H1 (cell line): ENCODE data around the gene SBNO2. TPM values are rescaled to one million over a fixed set of nuclear protein-coding genes. Genes with fewer than 3 reads are reported as not detected.

Experiments used
- CTCF ChIA-PET: fragments of 300-600 bp; sonication (Branson Sonifier 250); formaldehyde crosslinking; loops from one replicate; lab custom pipeline; 2021; ENCODE audit not compliant: partially characterized antibody; lab: Charles Lee
- POLR2A ChIA-PET: fragments of 300-600 bp; sonication (Branson Sonifier 250); formaldehyde crosslinking; loops from one replicate; lab custom pipeline; 2021; ENCODE audit warnings: inconsistent platforms; ENCODE audit not compliant: partially characterized antibody; lab: Charles Lee
- DNase-seq, 2 experiments: peaks; one replicate each; pipeline versions ENCODE4 v3.0.0 to v3.0.0-alpha.2; 2010 to 2022; ENCODE audit warnings: low spot score in 2 of 2, low read depth in 1 of 2, mixed read lengths in 1 of 2
- FAIRE-seq: peaks from 2 replicates; lab custom pipeline; 2011; peaks lifted over from hg19 to GRCh38; lab: Jason Lieb, UNC
- H2AFZ ChIP-seq: 2 replicates; pipeline ENCODE4 v1.8.1; 2012; ENCODE audit warnings: low read length, inconsistent platforms
- H2AK5ac ChIP-seq: 2 replicates; pipeline ENCODE4 v1.6.1; 2013; ENCODE audit warnings: low read depth, low read length
- H2BK120ac ChIP-seq: replicated peaks from 2 replicates; pipeline ENCODE3; 2013; ENCODE audit warnings: low read depth, low read length, inconsistent platforms
- H2BK12ac ChIP-seq: 2 replicates; pipeline ENCODE4 v1.6.1; 2013; ENCODE audit warnings: low read depth, low read length
- H2BK15ac ChIP-seq: 2 replicates; pipeline ENCODE4 v1.6.1; 2013; ENCODE audit warnings: low read length
- H2BK20ac ChIP-seq: 2 replicates; pipeline ENCODE4 v1.6.1; 2013; ENCODE audit warnings: low read length
- H2BK5ac ChIP-seq: 2 replicates; pipeline ENCODE4 v1.6.1; 2013; ENCODE audit warnings: low read depth, low read length
- H3K14ac ChIP-seq: 2 replicates; pipeline ENCODE4 v1.6.1; 2013; ENCODE audit warnings: inconsistent platforms; ENCODE audit not compliant: insufficient read length
- H3K18ac ChIP-seq: 2 replicates; pipeline ENCODE4 v1.6.1; 2013; ENCODE audit warnings: low read length; ENCODE audit errors: extremely low read depth
- H3K23ac ChIP-seq: 2 replicates; pipeline ENCODE4 v1.6.1; 2013; ENCODE audit warnings: inconsistent platforms; ENCODE audit not compliant: insufficient read length
- H3K23me2 ChIP-seq: 2 replicates; pipeline ENCODE4 v1.6.1; 2013; ENCODE audit warnings: low read depth, low read length
- H3K27ac ChIP-seq: 2 replicates; pipeline ENCODE4 v1.6.1; 2011; ENCODE audit warnings: low read depth, low read length, inconsistent platforms
- H3K27me3 ChIP-seq, 4 experiments: replicated peaks in 1 of 4; 1 replicate in 1 of 4; 2 replicates in 3 of 4; pipeline versions ENCODE4 v1.6.1 to v1.8.1; 2011 to 2013; ENCODE audit warnings: low read length in 3 of 4, mild to moderate bottlenecking in 3 of 4, inconsistent platforms in 2 of 4, mixed read lengths in 2 of 4, moderate library complexity in 1 of 4; ENCODE audit not compliant: control insufficient read depth in 3 of 4, insufficient read depth in 3 of 4; ENCODE audit errors: extremely low read depth in 1 of 4
- H3K36me3 ChIP-seq, 4 experiments: 2 replicates each; pipeline versions ENCODE4 v1.6.1 to v1.8.1; 2011 to 2013; ENCODE audit warnings: mild to moderate bottlenecking in 4 of 4, low read length in 3 of 4, moderate library complexity in 2 of 4, control low read depth in 1 of 4, inconsistent platforms in 1 of 4; ENCODE audit not compliant: insufficient read depth in 4 of 4, control insufficient read depth in 2 of 4
- H3K4ac ChIP-seq: replicated peaks from 2 replicates; pipeline ENCODE3; 2013; ENCODE audit warnings: low read length, low read depth, mixed read lengths, inconsistent platforms; ENCODE audit not compliant: insufficient read length
- H3K4me1 ChIP-seq, 4 experiments: replicated peaks in 1 of 4; 1 replicate in 1 of 4; 2 replicates in 3 of 4; pipeline versions ENCODE4 v1.6.1 to v1.8.1; 2011 to 2013; ENCODE audit warnings: low read length in 3 of 4, inconsistent platforms in 2 of 4, mixed read lengths in 1 of 4; ENCODE audit not compliant: insufficient read depth in 4 of 4, control insufficient read depth in 3 of 4
- H3K4me2 ChIP-seq, 2 experiments: 2 replicates each; pipeline versions ENCODE4 v1.6.1 to v1.8.1; 2011 to 2013; ENCODE audit warnings: low read depth in 2 of 2, low read length in 2 of 2, control low read depth in 1 of 2, inconsistent platforms in 1 of 2, mild to moderate bottlenecking in 1 of 2; ENCODE audit not compliant: insufficient read depth in 1 of 2
- H3K4me3 ChIP-seq, 4 experiments: fragments of 200-600, 300-600 bp in 1 of 4; sonication (generic), shearing (Covaris generic), sonication (Bioruptor Twin) in 1 of 4; 2 replicates each; pipeline versions ENCODE4 v1.5.1 to v1.8.1; 2011 to 2016; ENCODE audit warnings: low read length in 4 of 4, low read depth in 3 of 4, control low read depth in 2 of 4, inconsistent platforms in 2 of 4, mild to moderate bottlenecking in 2 of 4, mixed read lengths in 1 of 4, moderate library complexity in 1 of 4; ENCODE audit not compliant: insufficient read depth in 2 of 4; ENCODE audit errors: extremely low read depth in 1 of 4
- H3K56ac ChIP-seq: replicated peaks from 2 replicates; pipeline ENCODE3; 2013; ENCODE audit warnings: low read depth, mild to moderate bottlenecking, mixed read lengths, low read length, inconsistent platforms; ENCODE audit not compliant: insufficient read length
- H3K79me1 ChIP-seq: 2 replicates; pipeline ENCODE4 v1.6.1; 2013; ENCODE audit warnings: low read depth, low read length, control low read depth
- H3K79me2 ChIP-seq, 2 experiments: 2 replicates each; pipeline versions ENCODE4 v1.6.1 to v1.8.1; 2012 to 2013; ENCODE audit warnings: low read length in 2 of 2, mild to moderate bottlenecking in 2 of 2, inconsistent platforms in 1 of 2; ENCODE audit not compliant: insufficient read depth in 2 of 2, control insufficient read depth in 1 of 2
- H3K9ac ChIP-seq, 4 experiments: replicated peaks in 1 of 4; 1 replicate in 1 of 4; 2 replicates in 3 of 4; pipeline versions ENCODE4 v1.6.1 to v1.8.1; 2011 to 2013; ENCODE audit warnings: low read depth in 3 of 4, low read length in 3 of 4, control low read depth in 2 of 4, mild to moderate bottlenecking in 2 of 4, moderate library complexity in 2 of 4, inconsistent platforms in 1 of 4; ENCODE audit errors: extremely low read depth in 1 of 4
- H3K9me3 ChIP-seq, 2 experiments: 2 replicates each; pipeline versions ENCODE4 v1.6.1 to v1.8.1; 2012 to 2013; ENCODE audit warnings: mild to moderate bottlenecking in 2 of 2, moderate library complexity in 2 of 2, control low read depth in 1 of 2, inconsistent platforms in 1 of 2, low read depth in 1 of 2, low read length in 1 of 2, mixed read lengths in 1 of 2; ENCODE audit not compliant: insufficient read depth in 2 of 2
- H4K20me1 ChIP-seq, 2 experiments: replicated peaks in 1 of 2; 2 replicates each; pipeline versions ENCODE3 to v1.8.1; 2011 to 2013; ENCODE audit warnings: inconsistent platforms in 2 of 2, low read length in 2 of 2, mild to moderate bottlenecking in 1 of 2; ENCODE audit not compliant: insufficient read depth in 2 of 2, control insufficient read depth in 1 of 2
- H4K5ac ChIP-seq: 2 replicates; pipeline ENCODE4 v1.6.1; 2013; ENCODE audit warnings: low read length, low read depth, mixed read lengths, inconsistent platforms; ENCODE audit not compliant: insufficient read length
- H4K8ac ChIP-seq: 2 replicates; pipeline ENCODE4 v1.8.0; 2013; ENCODE audit warnings: mild to moderate bottlenecking, moderate library complexity, low read length, inconsistent platforms; ENCODE audit not compliant: insufficient read depth; ENCODE audit errors: extremely low read depth
- H4K91ac ChIP-seq: replicated peaks from 2 replicates; pipeline ENCODE3; 2013; ENCODE audit warnings: low read length, mixed read lengths, inconsistent platforms; ENCODE audit not compliant: insufficient read length
- BCL11A ChIP-seq, 2 experiments: IDR thresholded peaks; one replicate each; pipeline ENCODE4 v1.6.1; 2011; ENCODE audit warnings: low read depth in 2 of 2, low read length in 2 of 2, mild to moderate bottlenecking in 2 of 2
- CHD1 ChIP-seq: IDR thresholded peaks from 2 replicates; pipeline ENCODE4 v1.6.1; 2012; ENCODE audit warnings: low read depth, low read length, improper control_type of control experiment
- FOSL1 ChIP-seq: IDR thresholded peaks from 2 replicates; pipeline ENCODE4 v1.6.1; 2011; ENCODE audit warnings: mild to moderate bottlenecking, low read depth, low read length, moderate library complexity; ENCODE audit not compliant: insufficient read depth
- GABPA ChIP-seq: IDR thresholded peaks from 2 replicates; pipeline ENCODE4 v1.6.1; 2011; ENCODE audit warnings: mild to moderate bottlenecking, low read length, moderate library complexity, borderline replicate concordance; ENCODE audit not compliant: insufficient read depth
- HDAC2 ChIP-seq, 2 experiments: fragments of 300-600 bp in 1 of 2; sonication (generic) in 1 of 2; IDR thresholded peaks; 2 replicates each; pipeline ENCODE4 v1.6.1; 2011 to 2012; ENCODE audit warnings: low read depth in 2 of 2, low read length in 2 of 2, mild to moderate bottlenecking in 2 of 2, moderate library complexity in 2 of 2, borderline replicate concordance in 1 of 2, inconsistent platforms in 1 of 2
- JUN ChIP-seq: IDR thresholded peaks from 2 replicates; pipeline ENCODE4 v1.6.1; 2011; ENCODE audit warnings: low read depth, mild to moderate bottlenecking, improper control_type of control experiment, low read length
- KDM4A ChIP-seq: IDR thresholded peaks from one replicate; pipeline ENCODE4 v1.7.1; 2012; ENCODE audit warnings: low read depth, mild to moderate bottlenecking, moderate library complexity, low read length, inconsistent platforms; ENCODE audit not compliant: severe bottlenecking
- SP2 ChIP-seq: IDR thresholded peaks from 2 replicates; pipeline ENCODE4 v1.6.1; 2012; ENCODE audit warnings: mild to moderate bottlenecking, low read length, inconsistent platforms
- TAF7 ChIP-seq: optimal IDR thresholded peaks from 2 replicates; pipeline ENCODE3; 2011; ENCODE audit warnings: low read depth, mild to moderate bottlenecking, inconsistent platforms, low read length, moderate library complexity, borderline replicate concordance
- YY1 ChIP-seq: IDR thresholded peaks from 2 replicates; pipeline ENCODE4 v1.6.1; 2011; ENCODE audit warnings: low read depth, mild to moderate bottlenecking, low read length
- ZNF274 ChIP-seq: IDR thresholded peaks from 2 replicates; pipeline ENCODE4 v1.7.0; 2012; ENCODE audit warnings: low read length, borderline replicate concordance; ENCODE audit errors: extremely low read depth
- WGBS, 2 experiments: shearing (Covaris generic) in 1 of 2; methylation state at CpG; one replicate each; pipeline versions ENCODE4 v1.1.6 to v1.1.7; 2013 to 2015; ENCODE audit warnings: low lambda C conversion rate in 2 of 2, mixed read lengths in 2 of 2, inconsistent platforms in 1 of 2, low coverage in 1 of 2, missing lambda C conversion rate in 1 of 2; ENCODE audit not compliant: insufficient replicate concordance in 2 of 2, insufficient coverage in 1 of 2, insufficient read length in 1 of 2; ENCODE audit errors: extremely low coverage in 1 of 2, missing lambda C conversion rate in 1 of 2; 5-methylcytosine and 5-hydroxymethylcytosine counted together
- polyA plus RNA-seq, 7 experiments: library from polyadenylated mRNA; depleted of rRNA in 3 of 7; stranded (reverse) in 5 of 7; unstranded in 2 of 7; fragments of >200 nt in 5 of 7; fragments of 200-250 nt in 2 of 7; gene quantifications; 1 replicate in 5 of 7; 2 replicates in 1 of 7; 4 replicates in 1 of 7; pipeline versions ENCODE4 v1.2.1 to v1.2.3, GENCODE V29; 2011 to 2013; ENCODE audit warnings: missing spikeins in 2 of 7, mixed read lengths in 2 of 7
- total RNA-seq: library from RNA; stranded (reverse); fragmentation: NEBNext Ultra II Directional; extraction: Animal tissue kit (Norgen Biotek cat#: 25700); gene quantifications from 2 replicates; pipeline ENCODE4 v1.2.1, GENCODE V29; 2021
- TF ChIP-seq, protein P1 (sequence below): IDR thresholded peaks from 2 replicates; pipeline ENCODE4 v1.6.1; 2011; ENCODE audit warnings: low read length, improper control_type of control experiment

SBNO2 gene
- total and polyA plus RNA-seq, 2 of the 8 experiments (the other 6 are each of a cell fraction or from before 2014, with no cell fraction given), result 12.2 to 31.4 TPM

DNA sequence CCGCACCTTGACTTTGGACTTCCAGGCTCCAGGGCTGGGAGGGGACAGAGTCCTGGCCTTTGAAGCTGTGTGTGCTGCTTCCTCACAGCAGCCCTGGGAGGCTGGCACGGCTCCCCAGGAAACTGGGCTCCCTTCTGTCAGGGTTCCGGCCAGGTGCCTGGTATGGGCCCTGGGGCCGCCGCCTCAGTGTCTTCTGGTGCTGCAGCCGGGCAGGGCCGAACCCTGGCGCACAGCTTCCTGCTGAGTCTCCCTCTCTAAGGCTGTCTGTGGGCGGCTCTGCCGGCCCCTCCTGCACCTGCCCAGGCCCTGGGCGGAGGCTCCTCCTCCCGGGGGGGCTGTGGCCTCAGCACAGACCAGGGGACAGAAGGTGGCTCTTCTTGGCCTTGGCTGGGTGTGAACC is 37.9 kb downstream of the SBNO2 start:
- Histone ChIP-seq H4K5ac (no peak overlapping the region), H2BK15ac (no peak overlapping the region), H3K18ac (no peak overlapping the region), H4K91ac (no peak overlapping the region), H3K4me3 (no peak overlapping the region), H2AFZ (no peak overlapping the region), H3K14ac (no peak overlapping the region), H3K23me2 (peaks cover 4% of the 10 kb centered on the region; the same call in 1 of the 2 replicates), H2BK5ac (no peak overlapping the region), H3K36me3 (no peaks in the 10 kb centered on the region), H2BK12ac (no peak overlapping the region), H3K4me1 (peaks cover 0 to 16% (median 7%) of the 10 kb centered on the region in 4 experiments; a peak in 6 of 7 replicates), H2BK20ac (no peak overlapping the region), H3K27ac (no peak overlapping the region), H3K56ac (no peak overlapping the region), H3K27me3 (no peaks in the 10 kb centered on the region), H4K8ac (no peak overlapping the region; the same call in 1 of the 2 replicates), H3K4ac (no peak overlapping the region), H2AK5ac (no peak overlapping the region), H3K9me3 (no peaks in the 10 kb centered on the region), H3K23ac (no peak overlapping the region), H3K4me2 (no peak overlapping the region), H4K20me1 (peaks cover 2 to 10% of the 10 kb centered on the region in 2 experiments), H3K79me2 (no peaks in the 10 kb centered on the region; a peak in 1 of 4 replicates), H3K79me1 (peaks cover 6% of the 10 kb centered on the region), H2BK120ac (no peak overlapping the region), H3K9ac (no peak overlapping the region)
- no peak for DNase-seq
- 94% methylated on average over 12 of the region's 12 CpGs; no CpG with 5 or more reads in 1 of the 2 experiments for WGBS, 2 experiments
- FAIRE-seq, result no peak
- POLR2A ChIA-PET, result interaction anchor here (0.6 to 1.5 kb wide), 4 partner anchors 10 to 108 kb away, joined by 3 to 7 read pairs (median 4); no protein-coding TSS in a partner anchor
- CTCF ChIA-PET, result interaction anchor here (0.9 to 1.3 kb wide), 2 partner anchors 42 to 54 kb away, joined by 3 to 5 read pairs; no protein-coding TSS in a partner anchor
- TF ChIP-seq KDM4A (no peak), BCL11A (IDR thresholded peaks at IDR 0.05; ENCODE audit: low read depth in 2 of 2, low read length in 2 of 2) (no peak), GABPA (no peak), ZNF274 (no peak), YY1 (no peak), HDAC2 (IDR thresholded peaks at IDR 0.05; ENCODE audit: borderline replicate concordance in 1 of 2, low read depth in 2 of 2, low read length in 2 of 2) (no peak), SP2 (no peak), JUN (no peak), TAF7 (no peak), CHD1 (no peak), FOSL1 (no peak)
- TF ChIP-seq, protein P1, sequence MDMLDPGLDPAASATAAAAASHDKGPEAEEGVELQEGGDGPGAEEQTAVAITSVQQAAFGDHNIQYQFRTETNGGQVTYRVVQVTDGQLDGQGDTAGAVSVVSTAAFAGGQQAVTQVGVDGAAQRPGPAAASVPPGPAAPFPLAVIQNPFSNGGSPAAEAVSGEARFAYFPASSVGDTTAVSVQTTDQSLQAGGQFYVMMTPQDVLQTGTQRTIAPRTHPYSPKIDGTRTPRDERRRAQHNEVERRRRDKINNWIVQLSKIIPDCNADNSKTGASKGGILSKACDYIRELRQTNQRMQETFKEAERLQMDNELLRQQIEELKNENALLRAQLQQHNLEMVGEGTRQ, result no peak
